Measurements from ENCODE around the gene KIAA1586. TPM values are rescaled to one million over a fixed set of nuclear protein-coding genes. Genes with fewer than 3 reads are reported as not detected.

The KIAA1586 gene
- total and polyA plus RNA-seq, 2 of the 13 experiments (the other 11 are each of a cell fraction or from before 2014, with no cell fraction given) = 5.5 to 16.9 TPM

- TF ChIP-seq, protein P1, sequence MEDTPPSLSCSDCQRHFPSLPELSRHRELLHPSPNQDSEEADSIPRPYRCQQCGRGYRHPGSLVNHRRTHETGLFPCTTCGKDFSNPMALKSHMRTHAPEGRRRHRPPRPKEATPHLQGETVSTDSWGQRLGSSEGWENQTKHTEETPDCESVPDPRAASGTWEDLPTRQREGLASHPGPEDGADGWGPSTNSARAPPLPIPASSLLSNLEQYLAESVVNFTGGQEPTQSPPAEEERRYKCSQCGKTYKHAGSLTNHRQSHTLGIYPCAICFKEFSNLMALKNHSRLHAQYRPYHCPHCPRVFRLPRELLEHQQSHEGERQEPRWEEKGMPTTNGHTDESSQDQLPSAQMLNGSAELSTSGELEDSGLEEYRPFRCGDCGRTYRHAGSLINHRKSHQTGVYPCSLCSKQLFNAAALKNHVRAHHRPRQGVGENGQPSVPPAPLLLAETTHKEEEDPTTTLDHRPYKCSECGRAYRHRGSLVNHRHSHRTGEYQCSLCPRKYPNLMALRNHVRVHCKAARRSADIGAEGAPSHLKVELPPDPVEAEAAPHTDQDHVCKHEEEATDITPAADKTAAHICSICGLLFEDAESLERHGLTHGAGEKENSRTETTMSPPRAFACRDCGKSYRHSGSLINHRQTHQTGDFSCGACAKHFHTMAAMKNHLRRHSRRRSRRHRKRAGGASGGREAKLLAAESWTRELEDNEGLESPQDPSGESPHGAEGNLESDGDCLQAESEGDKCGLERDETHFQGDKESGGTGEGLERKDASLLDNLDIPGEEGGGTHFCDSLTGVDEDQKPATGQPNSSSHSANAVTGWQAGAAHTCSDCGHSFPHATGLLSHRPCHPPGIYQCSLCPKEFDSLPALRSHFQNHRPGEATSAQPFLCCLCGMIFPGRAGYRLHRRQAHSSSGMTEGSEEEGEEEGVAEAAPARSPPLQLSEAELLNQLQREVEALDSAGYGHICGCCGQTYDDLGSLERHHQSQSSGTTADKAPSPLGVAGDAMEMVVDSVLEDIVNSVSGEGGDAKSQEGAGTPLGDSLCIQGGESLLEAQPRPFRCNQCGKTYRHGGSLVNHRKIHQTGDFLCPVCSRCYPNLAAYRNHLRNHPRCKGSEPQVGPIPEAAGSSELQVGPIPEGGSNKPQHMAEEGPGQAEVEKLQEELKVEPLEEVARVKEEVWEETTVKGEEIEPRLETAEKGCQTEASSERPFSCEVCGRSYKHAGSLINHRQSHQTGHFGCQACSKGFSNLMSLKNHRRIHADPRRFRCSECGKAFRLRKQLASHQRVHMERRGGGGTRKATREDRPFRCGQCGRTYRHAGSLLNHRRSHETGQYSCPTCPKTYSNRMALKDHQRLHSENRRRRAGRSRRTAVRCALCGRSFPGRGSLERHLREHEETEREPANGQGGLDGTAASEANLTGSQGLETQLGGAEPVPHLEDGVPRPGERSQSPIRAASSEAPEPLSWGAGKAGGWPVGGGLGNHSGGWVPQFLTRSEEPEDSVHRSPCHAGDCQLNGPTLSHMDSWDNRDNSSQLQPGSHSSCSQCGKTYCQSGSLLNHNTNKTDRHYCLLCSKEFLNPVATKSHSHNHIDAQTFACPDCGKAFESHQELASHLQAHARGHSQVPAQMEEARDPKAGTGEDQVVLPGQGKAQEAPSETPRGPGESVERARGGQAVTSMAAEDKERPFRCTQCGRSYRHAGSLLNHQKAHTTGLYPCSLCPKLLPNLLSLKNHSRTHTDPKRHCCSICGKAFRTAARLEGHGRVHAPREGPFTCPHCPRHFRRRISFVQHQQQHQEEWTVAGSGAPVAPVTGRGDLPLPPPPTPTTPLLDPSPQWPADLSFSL (CRISPR knock-in tag; IDR thresholded peaks at IDR 0.05) = no peak
- TF ChIP-seq ZNF329 (CRISPR knock-in tag; IDR thresholded peaks at IDR 0.05; ENCODE audit: low read depth) = peak; percentile 63; the same call in 1 of the 2 replicates
- 0 out of 2 replicates have a peak, but pooled peaks have one; percentile 44 for TF ChIP-seq ZNF510 (CRISPR knock-in tag; IDR thresholded peaks at IDR 0.05; ENCODE audit: low read depth)
- TF ChIP-seq U2AF1 (optimal IDR thresholded peaks at IDR 0.05; ENCODE audit: low read depth, low read length) = no peak
- TF ChIP-seq, protein P2, sequence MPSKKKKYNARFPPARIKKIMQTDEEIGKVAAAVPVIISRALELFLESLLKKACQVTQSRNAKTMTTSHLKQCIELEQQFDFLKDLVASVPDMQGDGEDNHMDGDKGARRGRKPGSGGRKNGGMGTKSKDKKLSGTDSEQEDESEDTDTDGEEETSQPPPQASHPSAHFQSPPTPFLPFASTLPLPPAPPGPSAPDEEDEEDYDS (CRISPR knock-in tag; IDR thresholded peaks at IDR 0.05) = peak; percentile 86
- peak; percentile 84 for TF ChIP-seq PHF21A (CRISPR knock-in tag; IDR thresholded peaks at IDR 0.05)
- no peak; the same call in 1 of the 2 replicates for TF ChIP-seq ZNF569 (CRISPR knock-in tag; IDR thresholded peaks at IDR 0.05; ENCODE audit: borderline replicate concordance)
- TF ChIP-seq, protein P3, sequence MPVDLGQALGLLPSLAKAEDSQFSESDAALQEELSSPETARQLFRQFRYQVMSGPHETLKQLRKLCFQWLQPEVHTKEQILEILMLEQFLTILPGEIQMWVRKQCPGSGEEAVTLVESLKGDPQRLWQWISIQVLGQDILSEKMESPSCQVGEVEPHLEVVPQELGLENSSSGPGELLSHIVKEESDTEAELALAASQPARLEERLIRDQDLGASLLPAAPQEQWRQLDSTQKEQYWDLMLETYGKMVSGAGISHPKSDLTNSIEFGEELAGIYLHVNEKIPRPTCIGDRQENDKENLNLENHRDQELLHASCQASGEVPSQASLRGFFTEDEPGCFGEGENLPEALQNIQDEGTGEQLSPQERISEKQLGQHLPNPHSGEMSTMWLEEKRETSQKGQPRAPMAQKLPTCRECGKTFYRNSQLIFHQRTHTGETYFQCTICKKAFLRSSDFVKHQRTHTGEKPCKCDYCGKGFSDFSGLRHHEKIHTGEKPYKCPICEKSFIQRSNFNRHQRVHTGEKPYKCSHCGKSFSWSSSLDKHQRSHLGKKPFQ (CRISPR knock-in tag; IDR thresholded peaks at IDR 0.05; ENCODE audit: insufficient replicate concordance) = no peak
- TF ChIP-seq SRSF9 (IDR thresholded peaks at IDR 0.05; ENCODE audit: borderline replicate concordance, insufficient read depth, low read depth, low read length, poor library complexity, severe bottlenecking) = no peak
- peak; percentile 80 for TF ChIP-seq ZBTB26 (CRISPR knock-in tag; IDR thresholded peaks at IDR 0.05; ENCODE audit: borderline replicate concordance)
- TF ChIP-seq CREM (IDR thresholded peaks at IDR 0.05) = peak; percentile 95
- TF ChIP-seq CREM (CRISPR knock-in tag; IDR thresholded peaks at IDR 0.05) = no peak
- TF ChIP-seq WIZ (CRISPR knock-in tag; IDR thresholded peaks at IDR 0.05) = peak; percentile 80; the same call in 1 of the 2 replicates
- TF ChIP-seq DNMT3B (CRISPR knock-in tag; conservative IDR thresholded peaks at IDR 0.05) = no peak
- TF ChIP-seq BRD4 (CRISPR knock-in tag; IDR thresholded peaks at IDR 0.05) = peak; percentile 96
- TF ChIP-seq ZNF264 (CRISPR knock-in tag; IDR thresholded peaks at IDR 0.05) = peak; percentile 59; the same call in 1 of the 2 replicates
- peak; percentile 70 for TF ChIP-seq FOXA3 (CRISPR knock-in tag; IDR thresholded peaks at IDR 0.05)
- 0 out of 2 replicates have a peak, but pooled peaks have one; percentile 24 for TF ChIP-seq IRX3 (CRISPR knock-in tag; IDR thresholded peaks at IDR 0.05; ENCODE audit: borderline replicate concordance, low read depth)
- TF ChIP-seq NFKB2 (CRISPR knock-in tag; IDR thresholded peaks at IDR 0.05; ENCODE audit: borderline replicate concordance) = 0 out of 2 replicates have a peak, but pooled peaks have one; percentile 69
Observed at GRCh38 chr6:57089687-57090457, 43.4 kb downstream of the KIAA1586 start, which contains the start of gene ZNF451 (continued).
